GM08714 (cell line): Measurements from ENCODE around the gene LIME1.

Experiments used
- H3K4me3 ChIP-seq: fragments of 200-500 bp; sonication (Bioruptor generic); 2 replicates; pipeline ENCODE4 v1.5.1; 2014; ENCODE audit warnings: mild to moderate bottlenecking, low read length, inconsistent platforms
- ZNF274 ChIP-seq: IDR thresholded peaks from 2 replicates; pipeline ENCODE4 v1.6.1; 2012; ENCODE audit warnings: mild to moderate bottlenecking, low read depth, low read length

The LIME1 gene

GRCh38 chr20:63743210-63743970 is 6.9 kb downstream of the LIME1 start:
- no peak for TF ChIP-seq ZNF274
- no peak overlapping the region for H3K4me3 ChIP-seq

- no peak overlapping the region for H3K4me3 ChIP-seq
- TF ChIP-seq ZNF274 = no peak
These were observed 7.7 kb downstream of the LIME1 start for GRCh38 chr20:63744158-63744557.

- no peak for TF ChIP-seq ZNF274
These were observed 8.3 kb downstream of the LIME1 start for GRCh38 chr20:63744574-63745423.

GRCh38 chr20:63745424-63745805 is 9.0 kb downstream of the LIME1 start:
- no peak overlapping the region for H3K4me3 ChIP-seq
- TF ChIP-seq ZNF274 = no peak

More at GRCh38 chr20:63744574-63745423, 8.3 kb downstream of the LIME1 start:
- H3K4me3 ChIP-seq = no peak overlapping the region

GRCh38 chr20:63745961-63746731 is 9.7 kb downstream of the LIME1 start:
- TF ChIP-seq ZNF274 = no peak

GRCh38 chr20:63746751-63747315 is 10.4 kb downstream of the LIME1 start:
- no peak for TF ChIP-seq ZNF274
- no peak overlapping the region for H3K4me3 ChIP-seq

More at GRCh38 chr20:63745961-63746731, 9.7 kb downstream of the LIME1 start:
- no peak overlapping the region for H3K4me3 ChIP-seq

GRCh38 chr20:63747622-63748069 is 11.2 kb downstream of the LIME1 start:
- no peak overlapping the region for H3K4me3 ChIP-seq
- no peak for TF ChIP-seq ZNF274

- TF ChIP-seq ZNF274 = no peak
- H3K4me3 ChIP-seq = no peak overlapping the region
These were observed 11.8 kb downstream of the LIME1 start for GRCh38 chr20:63748070-63748933.

GRCh38 chr20:63748934-63749270 is 12.4 kb downstream of the LIME1 start:
- no peak overlapping the region for H3K4me3 ChIP-seq
- no peak for TF ChIP-seq ZNF274

- TF ChIP-seq ZNF274 = no peak
These were observed 13.4 kb downstream of the LIME1 start for GRCh38 chr20:63749597-63750508.

GRCh38 chr20:63750807-63751470 is 14.5 kb downstream of the LIME1 start:
- H3K4me3 ChIP-seq = no peak overlapping the region
- TF ChIP-seq ZNF274 = no peak

More at GRCh38 chr20:63749597-63750508, 13.4 kb downstream of the LIME1 start:
- H3K4me3 ChIP-seq = no peak overlapping the region
